Mononuclear cell (primary cell): ENCODE results near the gene SCARB1. TPM values are rescaled to one million over a fixed set of nuclear protein-coding genes. Genes with fewer than 3 reads are reported as not detected.
A peak's percentile ranks its signal among the peaks of the same experiment; 100 is the strongest.
"Not testable (repeated sequence)": the region's sequence is repeated elsewhere in the genome, so short reads cannot be mapped to it uniquely, and the experiment has no call there.

Experiments
- H3K27me3 ChIP-seq: 2 replicates; pipeline ENCODE4 v1.6.0; 2011; ENCODE audit warnings: low read length, control low read depth; ENCODE audit not compliant: insufficient read depth
- H3K4me1 ChIP-seq: 2 replicates; pipeline ENCODE4 v1.5.1; 2011; ENCODE audit warnings: mild to moderate bottlenecking, low read length, control low read depth; ENCODE audit not compliant: insufficient read depth
- H3K4me3 ChIP-seq: 2 replicates; pipeline ENCODE4 v1.5.1; 2011; ENCODE audit warnings: mild to moderate bottlenecking, low read length, moderate library complexity
- H3K9me3 ChIP-seq: 2 replicates; pipeline ENCODE4 v1.5.1; 2011; ENCODE audit warnings: low read depth, mild to moderate bottlenecking, control low read depth, low read length
- total RNA-seq: library from RNA; depleted of rRNA; stranded (reverse); fragments of >200 nt; gene quantifications from one replicate; pipeline ENCODE4 v1.2.3, GENCODE V29; 2012

Gene SCARB1
- total RNA-seq, result 2.5 TPM

- H3K27me3 ChIP-seq, result no peaks in the 10 kb centered on the region
- H3K4me3 ChIP-seq, result peak within 1 kb of the TSS; percentile 56
- H3K4me1 ChIP-seq, result peaks cover 40% of the 10 kb centered on the region
- no peaks in the 10 kb centered on the region for H3K9me3 ChIP-seq
These were observed at the start of gene SCARB1 for GRCh38 chr12:124863416-124864325. SCARB1 (minus strand) TSS chr12:124863864; CDS start chr12:124863720, 144 bp downstream.

GRCh38 chr12:124912529-124913287, 49.0 kb upstream of the SCARB1 start:
- H3K27me3 ChIP-seq, H3K4me3 ChIP-seq, H3K9me3 ChIP-seq: not testable (repeated sequence)
- H3K4me1 ChIP-seq, result peaks cover 56% of the 10 kb centered on the region

- H3K9me3 ChIP-seq, H3K27me3 ChIP-seq, H3K4me3 ChIP-seq: not testable (repeated sequence)
- H3K4me1 ChIP-seq, result peaks cover 48% of the 10 kb centered on the region
These were observed 47.9 kb upstream of the SCARB1 start for GRCh38 chr12:124911521-124911920.

GRCh38 chr12:124910561-124911478, 47.2 kb upstream of the SCARB1 start:
- Histone ChIP-seq H3K27me3 (no peaks in the 10 kb centered on the region), H3K9me3 (no peaks in the 10 kb centered on the region), H3K4me3 (no peak overlapping the region), H3K4me1 (peaks cover 42% of the 10 kb centered on the region)

- no peaks in the 10 kb centered on the region for H3K9me3 ChIP-seq
- no peaks in the 10 kb centered on the region for H3K27me3 ChIP-seq
- H3K4me3 ChIP-seq, result no peak overlapping the region
- H3K4me1 ChIP-seq, result peaks cover 36% of the 10 kb centered on the region
These were observed 46.3 kb upstream of the SCARB1 start for GRCh38 chr12:124909831-124910560.

- no peaks in the 10 kb centered on the region for H3K27me3 ChIP-seq
- peaks cover 26% of the 10 kb centered on the region for H3K4me1 ChIP-seq
- H3K4me3 ChIP-seq, result no peak overlapping the region
- H3K9me3 ChIP-seq, result no peaks in the 10 kb centered on the region
These were observed 43.1 kb upstream of the SCARB1 start for GRCh38 chr12:124906606-124907261.

GRCh38 chr12:124904306-124905098, 40.8 kb upstream of the SCARB1 start:
- H3K9me3 ChIP-seq, result no peaks in the 10 kb centered on the region
- H3K4me1 ChIP-seq, result peaks cover 13% of the 10 kb centered on the region
- H3K27me3 ChIP-seq, result no peaks in the 10 kb centered on the region
- no peak overlapping the region for H3K4me3 ChIP-seq

- Histone ChIP-seq H3K4me3 (no peak overlapping the region), H3K4me1 (peaks cover 19% of the 10 kb centered on the region), H3K27me3 (no peaks in the 10 kb centered on the region)
These were observed 39.3 kb upstream of the SCARB1 start for GRCh38 chr12:124902916-124903315.

GRCh38 chr12:124901003-124901402, 37.3 kb upstream of the SCARB1 start:
- Histone ChIP-seq H3K9me3 (no peaks in the 10 kb centered on the region), H3K27me3 (no peaks in the 10 kb centered on the region), H3K4me3 (no peak overlapping the region), H3K4me1 (peaks cover 15% of the 10 kb centered on the region)

More at GRCh38 chr12:124902916-124903315, 39.3 kb upstream of the SCARB1 start:
- H3K9me3 ChIP-seq, result no peaks in the 10 kb centered on the region

- H3K4me1 ChIP-seq, result peaks cover 15% of the 10 kb centered on the region
- H3K4me3 ChIP-seq, H3K27me3 ChIP-seq, H3K9me3 ChIP-seq: not testable (repeated sequence)
These were observed 36.7 kb upstream of the SCARB1 start for GRCh38 chr12:124900345-124900795.

GRCh38 chr12:124898923-124899294, 35.2 kb upstream of the SCARB1 start:
- no peaks in the 10 kb centered on the region for H3K27me3 ChIP-seq
- no peaks in the 10 kb centered on the region for H3K9me3 ChIP-seq
- no peak overlapping the region for H3K4me3 ChIP-seq
- H3K4me1 ChIP-seq, result peaks cover 6% of the 10 kb centered on the region

- H3K27me3 ChIP-seq, result no peaks in the 10 kb centered on the region
- no peak overlapping the region for H3K4me3 ChIP-seq
- H3K4me1 ChIP-seq, result peaks cover 6% of the 10 kb centered on the region
- no peaks in the 10 kb centered on the region for H3K9me3 ChIP-seq
These were observed 34.7 kb upstream of the SCARB1 start for GRCh38 chr12:124898200-124898922.
